Activated T-cell treated with anti-CD3 and anti-CD28 coated beads, Interleukin-2, amount 50 U/mL, for 48 hours (primary cell): Measurements from ENCODE around the gene CFI.
"Not testable (repeated sequence)": the region's sequence is repeated elsewhere in the genome, so short reads cannot be mapped to it uniquely, and the experiment has no call there.

Source experiments
- DNase-seq, 2 experiments: peaks; one replicate each; pipeline ENCODE4 v3.0.0-alpha.2; 2020

CFI gene

DNA sequence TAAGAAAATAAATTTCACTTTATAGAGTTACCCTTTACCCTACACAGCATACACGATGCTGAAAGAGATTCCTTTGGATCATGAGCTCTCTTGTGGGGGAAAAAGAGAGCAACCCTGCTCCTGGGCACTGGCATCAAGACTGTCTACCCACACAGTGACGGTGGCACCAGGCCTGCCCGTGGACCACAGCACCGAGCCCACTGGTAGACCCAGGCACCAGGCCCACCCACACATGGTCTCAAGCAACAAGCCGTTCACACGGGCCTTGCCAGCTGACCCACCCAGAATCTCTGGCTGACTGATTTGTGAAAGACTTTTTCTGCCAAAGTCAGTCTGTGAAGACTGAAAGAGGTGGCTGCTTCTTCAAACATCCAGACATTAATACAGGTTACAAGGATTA is 6.7 kb downstream of the CFI start:
- no peak for DNase-seq

DNA sequence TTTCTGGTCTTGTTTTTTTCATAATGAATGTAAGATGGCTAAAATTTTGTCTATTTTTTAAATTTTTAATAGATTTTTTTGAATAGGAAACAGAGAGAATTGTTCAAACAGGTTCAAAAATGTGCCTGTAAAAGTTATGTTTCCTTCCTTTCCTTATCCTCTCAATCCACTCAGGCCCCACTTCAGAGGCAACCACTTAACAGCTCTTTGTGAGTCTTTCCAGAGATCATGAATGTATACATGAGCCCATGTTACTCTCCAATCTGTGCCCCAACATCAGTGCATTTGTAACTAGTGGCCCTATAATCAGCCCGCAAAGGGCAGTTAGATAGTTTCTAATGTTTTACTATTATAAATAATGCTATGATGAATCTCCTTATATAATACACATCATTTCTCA is 14.0 kb downstream of the CFI start:
- no peak for DNase-seq

DNA sequence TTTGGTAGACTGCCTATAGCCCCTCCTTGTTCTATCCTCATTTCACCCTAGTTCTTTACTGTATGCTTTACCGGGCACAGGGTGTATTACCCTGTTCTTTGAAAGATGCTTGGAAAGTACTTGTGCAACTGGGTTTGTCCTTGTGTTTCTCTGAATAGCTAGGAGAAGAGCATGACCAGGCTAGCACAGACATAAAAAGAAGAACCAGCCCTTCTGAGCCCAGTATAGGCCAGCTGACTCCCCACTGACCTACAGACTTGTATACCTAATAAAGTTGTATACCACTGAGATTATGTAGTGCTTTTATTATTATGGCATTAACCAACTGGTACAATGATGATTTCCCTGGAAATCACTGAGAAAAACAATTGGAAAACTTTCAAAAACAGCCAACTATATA is 15.0 kb downstream of the CFI start:
- DNase-seq: no peak

DNA sequence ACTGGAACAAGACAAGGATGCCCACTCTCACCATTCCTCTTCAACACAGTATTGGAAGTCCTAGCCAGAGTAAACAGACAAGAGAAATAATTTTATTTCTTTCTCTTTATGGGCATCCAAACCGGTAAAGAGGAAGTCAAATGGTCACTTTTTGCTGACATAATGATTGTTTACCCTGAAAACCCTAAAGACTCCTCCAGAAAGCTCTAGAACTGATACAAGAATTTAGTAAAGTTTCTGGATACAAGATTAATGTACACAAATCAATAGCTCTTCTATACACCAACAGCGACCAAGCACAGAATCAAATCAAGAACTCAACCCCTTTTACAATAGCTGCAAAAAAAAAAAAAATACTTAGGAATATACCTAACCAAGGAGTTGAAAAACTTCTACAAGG is 19.7 kb downstream of the CFI start:
- DNase-seq: not testable (repeated sequence)

DNA sequence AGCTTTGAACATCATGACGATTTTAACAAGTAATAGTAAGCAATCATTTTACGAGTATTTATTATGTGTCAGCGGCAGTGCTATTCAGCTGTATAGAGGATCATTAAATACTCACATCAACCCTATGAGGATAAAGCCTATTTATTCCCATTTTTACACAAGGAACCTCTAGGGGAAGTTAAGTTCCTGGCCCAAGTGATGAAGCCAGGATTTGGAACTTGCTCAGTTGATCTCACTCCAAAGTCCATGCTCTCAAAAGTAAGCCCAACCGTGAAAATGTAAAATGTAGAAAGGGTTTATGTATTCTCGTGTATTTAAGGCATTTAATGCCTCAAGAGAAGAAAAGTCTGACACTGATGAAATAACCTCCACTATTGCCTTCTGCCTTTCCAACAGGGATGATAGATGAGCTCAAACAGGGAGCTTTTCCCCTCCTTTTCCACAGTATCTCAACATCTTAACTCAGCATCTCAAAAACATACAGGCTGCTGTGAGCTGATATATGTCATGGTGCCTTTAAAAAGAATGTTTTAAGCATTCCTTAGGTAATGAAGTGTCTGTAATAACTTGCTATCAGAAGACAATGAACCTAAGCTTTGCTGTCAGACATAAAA is 36.9 kb downstream of the CFI start:
- no peak for DNase-seq

DNA sequence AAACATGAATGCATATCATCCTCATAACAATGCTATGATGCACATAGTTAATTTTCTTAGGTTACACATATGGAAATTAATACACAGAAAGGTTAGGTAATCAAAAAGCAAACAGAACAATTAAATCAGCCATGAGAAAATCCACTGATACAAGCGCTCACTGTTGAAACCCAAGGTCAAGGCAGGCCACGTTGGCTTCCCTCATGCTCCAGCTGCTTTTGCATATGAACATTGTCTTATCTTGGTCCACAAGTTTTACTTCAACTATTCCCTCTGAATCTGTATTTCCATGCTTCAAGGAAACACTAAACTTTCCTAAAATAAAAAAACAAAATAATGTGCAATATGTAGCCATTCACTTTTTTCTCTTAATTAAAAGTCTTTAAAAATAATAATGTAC is 37.4 kb downstream of the CFI start:
- no peak for DNase-seq

DNA sequence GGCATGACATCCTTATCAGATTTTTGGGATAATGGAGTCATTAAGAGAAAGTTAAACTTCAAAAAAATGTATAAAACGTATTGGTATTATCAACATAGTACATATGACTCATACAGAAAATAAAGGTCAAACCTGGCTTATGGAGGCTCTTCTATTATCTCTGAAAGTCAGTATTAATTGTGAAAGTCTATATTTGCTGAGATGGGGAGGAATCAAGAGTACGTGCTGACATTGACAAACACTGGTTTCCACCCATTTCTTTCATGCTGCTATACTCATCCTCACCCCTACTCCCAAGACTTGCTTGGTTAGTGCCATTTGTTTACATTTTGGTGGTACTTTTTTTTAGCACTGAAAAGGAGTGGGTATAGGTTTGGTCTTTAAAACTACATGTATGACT is 41.1 kb downstream of the CFI start:
- DNase-seq: no peak

DNA sequence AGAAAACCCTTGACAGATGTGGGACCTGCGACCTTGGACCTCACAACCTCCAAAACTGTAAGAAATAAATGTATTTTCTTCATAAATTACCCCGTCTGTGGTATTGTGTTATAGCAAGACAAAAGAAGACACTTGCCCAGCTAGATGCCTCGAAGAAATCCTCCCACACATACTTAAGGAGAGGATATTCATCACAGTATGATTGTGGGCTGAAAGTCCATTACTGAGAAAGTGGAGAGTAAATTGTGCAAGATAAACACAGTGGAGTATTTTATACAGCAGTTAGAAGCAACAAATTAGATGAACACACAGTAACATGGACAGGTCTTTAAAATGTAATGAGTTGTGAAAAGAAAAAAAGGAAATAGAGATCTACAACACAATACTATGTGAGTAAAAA is 46.1 kb downstream of the CFI start:
- DNase-seq: no peak

DNA sequence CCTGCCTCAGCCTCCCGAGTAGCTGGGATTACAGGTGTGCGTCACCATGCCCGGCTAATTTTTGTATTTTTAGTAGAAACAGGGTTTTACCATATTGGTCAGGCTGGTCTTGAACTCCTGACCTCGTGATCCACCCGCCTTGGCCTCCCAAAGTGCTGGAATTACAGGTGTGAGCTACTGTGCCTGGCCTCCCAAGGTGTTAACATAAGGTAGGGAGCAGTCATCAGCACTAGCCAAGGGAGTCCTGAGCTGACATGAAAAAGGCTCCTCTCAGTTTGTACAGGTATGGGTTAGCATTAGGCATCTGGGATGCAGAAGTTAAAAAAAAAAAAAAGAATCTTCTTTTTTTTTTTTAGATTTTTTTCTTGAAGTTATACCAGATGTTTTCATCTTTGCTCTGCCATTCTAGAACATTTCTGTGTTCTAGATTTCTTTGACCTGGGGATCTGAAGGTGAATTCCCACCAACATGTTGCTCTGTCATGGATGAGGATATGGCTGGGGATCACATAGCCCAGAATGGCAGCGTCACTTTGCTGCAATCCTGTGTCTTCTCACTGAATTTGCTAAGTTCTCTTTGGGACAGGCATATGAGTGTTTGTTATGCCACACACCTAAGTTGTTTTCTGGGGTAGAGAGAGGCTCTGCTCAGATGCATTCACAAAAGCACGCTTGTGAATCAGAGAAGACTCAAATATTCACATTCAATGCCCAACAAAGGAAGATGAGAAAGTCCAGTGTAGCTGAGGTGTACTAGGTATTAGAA is 47.5 kb downstream of the CFI start:
- peak in 1 of 2 experiments; percentile 23 for DNase-seq

DNA sequence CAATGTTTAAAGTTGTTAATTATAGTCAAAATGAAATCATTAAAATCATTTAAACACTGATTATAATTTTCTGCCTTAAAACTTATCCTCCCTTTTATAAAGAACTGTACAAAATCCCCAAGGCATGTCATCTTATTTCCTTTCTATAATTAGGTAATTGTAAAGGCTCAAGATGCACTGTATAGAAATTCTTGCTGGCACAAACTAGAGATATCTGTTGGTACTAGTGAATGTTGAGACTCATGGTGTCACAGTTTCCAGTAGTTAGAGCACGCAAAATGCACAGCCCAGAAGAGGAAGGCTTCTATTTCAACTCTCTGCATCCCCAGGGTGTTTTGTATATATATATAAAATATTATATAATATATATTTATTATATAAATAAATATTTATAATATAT is 49.3 kb downstream of the CFI start:
- no peak for DNase-seq

DNA sequence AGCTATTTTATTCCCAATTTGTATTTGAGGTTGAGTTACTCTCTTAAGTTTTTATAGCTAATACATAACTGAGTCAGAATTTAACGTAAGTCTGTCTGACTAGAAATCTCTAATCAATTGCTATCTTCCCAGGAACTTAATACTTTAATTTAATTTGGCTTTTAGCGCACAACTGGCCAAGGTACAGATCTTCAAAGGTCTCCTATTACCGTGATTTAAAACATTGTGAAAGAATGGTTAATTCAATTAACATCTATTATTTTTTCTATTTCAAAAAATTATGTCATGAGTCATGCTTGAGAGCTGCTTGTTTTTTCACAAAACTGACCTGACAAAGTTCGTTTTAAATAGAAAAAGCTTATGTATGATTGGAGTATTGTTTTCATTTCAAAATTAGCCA is 49.9 kb downstream of the CFI start:
- no peak for DNase-seq

DNA sequence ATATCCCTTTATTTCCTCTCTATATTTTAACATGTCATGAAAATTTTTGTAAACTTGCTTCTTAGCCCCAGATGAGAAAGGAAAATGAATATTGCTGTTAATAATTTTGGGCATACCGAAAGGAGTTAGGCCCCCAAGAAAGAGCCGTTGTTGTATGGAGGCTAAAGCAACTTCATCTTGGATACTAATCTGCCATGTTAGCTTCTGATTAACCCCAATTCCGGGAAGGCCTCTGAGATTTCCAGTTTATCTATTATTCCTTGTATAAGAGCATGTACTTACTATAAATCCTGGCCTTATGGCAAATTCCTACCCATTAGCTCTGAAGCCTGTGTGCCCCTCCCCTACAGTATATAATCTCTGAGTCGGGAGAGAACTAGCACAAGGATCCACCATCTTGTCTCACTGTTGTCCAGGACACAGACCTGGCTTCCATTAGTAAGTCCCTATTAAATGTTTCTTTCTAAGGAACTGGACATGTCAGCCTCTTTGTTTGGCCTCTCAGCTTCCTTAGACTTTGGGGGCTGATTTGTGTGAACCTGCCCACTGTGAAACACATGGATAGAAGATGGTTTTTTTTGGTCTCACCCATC is 51.1 kb downstream of the CFI start:
- no peak for DNase-seq

DNA sequence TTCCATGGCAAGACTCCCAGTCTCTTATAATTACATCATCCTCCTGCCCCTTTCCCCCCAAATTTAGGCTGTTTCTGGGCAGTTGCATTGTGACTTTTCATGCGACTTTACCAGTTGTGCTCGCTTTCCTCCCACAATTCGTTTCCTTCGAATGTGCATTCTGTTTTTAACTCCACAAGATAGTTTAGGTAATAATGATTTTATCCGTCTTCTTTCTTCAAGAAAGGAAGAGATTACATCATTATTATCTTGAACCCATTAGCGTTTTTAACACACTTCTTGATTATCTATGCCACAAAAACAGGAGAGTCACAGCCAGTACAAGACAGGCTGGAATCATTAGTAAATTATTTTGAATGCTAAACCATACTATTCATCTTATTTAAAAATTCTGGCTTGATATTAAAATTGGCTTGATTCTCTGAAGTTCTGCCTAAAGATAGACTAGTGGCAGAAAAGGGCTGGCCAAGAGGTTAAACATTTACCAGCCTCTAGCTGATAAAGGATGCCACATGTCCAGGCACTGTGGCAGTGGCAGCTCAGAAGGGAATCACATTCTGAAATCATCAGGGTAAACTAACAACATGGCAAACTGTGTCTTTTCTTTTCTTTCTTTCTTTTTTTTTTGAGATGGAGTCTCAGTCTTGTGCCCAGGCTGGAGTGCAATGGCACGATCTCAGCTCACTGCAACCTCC is 52.3 kb downstream of the CFI start:
- no peak for DNase-seq

DNA sequence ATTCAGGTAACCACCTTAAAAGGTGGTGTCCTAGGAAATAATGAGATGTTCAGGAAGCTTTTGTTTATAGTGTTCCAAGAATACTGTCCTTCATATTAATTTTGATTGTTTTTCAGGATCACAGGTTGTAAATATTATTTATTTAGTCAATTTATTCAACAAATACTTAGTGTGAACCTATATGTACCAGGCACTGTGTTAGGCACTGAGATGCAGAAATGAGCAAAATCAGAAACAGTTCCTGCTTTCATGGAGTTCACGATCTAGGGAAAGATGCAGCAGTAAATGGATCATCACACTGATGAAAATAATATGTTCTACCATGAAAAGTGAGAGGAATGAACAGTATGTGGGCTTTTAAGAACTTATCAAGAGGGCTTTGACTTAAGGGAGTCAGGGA is 53.7 kb downstream of the CFI start:
- DNase-seq: no peak

DNA sequence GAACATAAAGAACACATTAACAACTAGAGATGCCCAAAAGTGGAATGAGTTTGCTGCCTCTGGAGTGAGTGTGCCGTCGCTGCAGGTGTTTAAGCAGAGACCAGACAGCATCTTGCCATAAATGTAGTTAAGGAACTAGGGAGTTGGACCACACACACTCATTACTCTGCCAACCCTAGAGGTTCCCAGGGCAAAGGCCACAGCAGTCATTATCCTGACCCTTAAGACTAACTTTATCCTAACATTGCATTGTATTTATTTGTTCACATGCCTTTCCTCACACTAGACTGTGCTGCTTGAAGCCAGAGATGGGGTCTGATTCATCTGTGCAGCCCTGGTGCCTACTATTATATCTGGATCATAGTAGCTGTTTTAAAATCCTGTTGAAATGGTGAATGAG is 55.1 kb downstream of the CFI start:
- no peak for DNase-seq

DNA sequence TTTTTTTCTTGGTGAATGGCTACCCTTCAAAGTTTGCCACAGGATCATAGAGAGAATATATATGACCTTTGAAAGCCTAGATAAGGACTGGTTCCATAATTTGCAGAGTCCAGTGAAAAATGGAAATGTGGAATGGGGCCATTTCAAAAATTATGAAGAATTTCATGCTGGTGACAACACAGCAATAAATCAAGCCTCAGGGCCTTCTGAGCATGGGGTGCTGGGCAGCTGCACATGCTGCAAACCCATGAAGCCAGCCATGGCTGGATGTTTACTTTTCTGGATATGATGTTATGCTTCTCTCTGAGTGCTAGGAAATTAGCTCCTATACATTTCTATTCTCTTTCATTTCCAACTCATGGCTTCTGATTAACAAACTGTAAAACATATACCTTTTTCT is 56.0 kb downstream of the CFI start:
- no peak for DNase-seq

DNA sequence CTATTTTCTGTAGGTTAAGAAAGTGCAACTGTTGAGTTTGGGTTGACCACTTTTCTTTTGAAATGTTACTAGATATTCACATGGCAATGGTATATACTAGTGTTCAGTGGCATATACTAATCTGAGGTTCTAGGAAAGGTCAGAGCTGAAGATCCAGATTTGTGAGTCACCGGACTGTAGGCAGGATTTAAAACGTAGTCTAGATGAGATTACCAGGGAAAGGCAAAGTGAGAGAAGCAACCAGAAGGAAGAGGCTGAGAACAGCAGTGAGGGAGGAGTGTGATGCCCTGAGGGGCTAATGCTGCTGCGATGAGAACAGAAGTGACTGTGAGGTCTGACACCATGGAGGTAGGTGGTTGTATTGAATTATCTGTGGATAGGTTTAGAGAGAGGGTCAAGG is 62.3 kb downstream of the CFI start:
- no peak for DNase-seq

DNA sequence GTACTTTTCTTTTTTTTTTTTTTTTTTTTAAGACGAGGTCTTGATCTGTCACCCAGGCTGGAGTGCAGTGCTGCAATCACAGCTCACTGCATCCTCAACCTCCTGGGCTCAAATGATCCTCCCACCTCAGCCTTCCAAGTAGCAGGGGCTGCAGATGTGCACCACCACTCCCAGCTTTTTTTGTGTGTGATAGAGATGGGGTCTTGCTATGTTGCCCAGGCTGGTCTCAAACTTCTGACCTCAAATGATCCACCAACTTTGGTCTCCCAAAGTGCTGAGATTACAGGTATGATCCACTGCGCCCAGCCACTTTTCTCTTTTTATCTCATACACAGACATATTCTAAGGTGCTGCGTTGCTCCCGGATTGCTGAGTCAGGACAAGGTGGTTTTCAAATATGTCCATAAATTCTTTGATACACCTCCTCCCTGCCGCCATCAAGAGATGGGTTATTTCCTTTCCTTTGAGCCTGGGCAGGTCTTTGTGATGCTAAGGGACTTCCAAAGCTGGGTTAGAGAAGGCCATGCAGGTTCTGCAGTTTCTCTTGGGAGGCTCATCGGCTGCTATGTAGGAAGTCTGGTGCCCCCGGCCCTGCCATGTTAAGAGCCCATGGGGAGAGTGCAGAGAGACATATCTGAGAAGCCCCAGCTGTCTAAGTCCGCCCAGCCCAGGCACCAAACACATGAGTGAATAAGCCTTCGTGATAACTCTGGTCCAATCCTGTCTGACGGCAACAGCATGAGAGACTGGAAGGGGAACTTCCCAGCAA is 63.5 kb downstream of the CFI start:
- no peak for DNase-seq

DNA sequence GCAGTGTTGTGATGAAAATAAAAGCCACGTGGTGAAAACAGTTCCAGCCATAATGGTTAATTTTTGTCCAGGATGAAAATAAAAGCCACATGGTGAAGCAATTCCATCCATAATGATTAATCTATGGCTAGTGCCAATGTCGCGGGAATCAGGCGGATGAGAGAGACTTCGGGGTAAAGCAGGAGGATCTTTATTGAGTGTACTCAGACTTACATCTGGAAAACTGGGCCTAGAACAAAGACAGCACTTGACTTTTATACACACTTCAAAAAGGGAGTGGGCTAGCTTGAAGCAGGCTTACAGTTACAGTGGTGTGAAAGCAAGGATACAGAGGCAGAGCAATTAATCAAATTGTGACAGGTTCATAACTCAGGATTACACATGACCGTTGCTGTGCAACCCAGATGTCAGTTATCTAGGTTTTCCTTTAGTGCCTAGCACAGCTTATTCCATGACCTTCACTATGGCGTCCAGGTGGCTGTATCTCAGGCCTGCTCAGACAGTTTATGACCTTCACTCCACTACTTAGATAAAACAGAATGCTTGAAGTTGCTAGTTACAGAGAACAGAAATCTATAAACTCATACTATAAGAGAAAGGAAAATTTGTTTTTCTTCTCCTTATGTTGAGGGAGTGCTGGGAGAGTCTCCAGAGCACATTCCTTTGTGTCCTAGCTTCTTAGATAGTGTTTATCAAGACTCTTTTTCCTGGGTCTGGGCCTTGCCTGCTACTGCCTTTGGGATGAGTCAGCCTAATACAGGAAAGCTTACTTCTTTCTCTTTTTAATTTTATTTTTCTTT is 66.0 kb downstream of the CFI start:
- no peak for DNase-seq

DNA sequence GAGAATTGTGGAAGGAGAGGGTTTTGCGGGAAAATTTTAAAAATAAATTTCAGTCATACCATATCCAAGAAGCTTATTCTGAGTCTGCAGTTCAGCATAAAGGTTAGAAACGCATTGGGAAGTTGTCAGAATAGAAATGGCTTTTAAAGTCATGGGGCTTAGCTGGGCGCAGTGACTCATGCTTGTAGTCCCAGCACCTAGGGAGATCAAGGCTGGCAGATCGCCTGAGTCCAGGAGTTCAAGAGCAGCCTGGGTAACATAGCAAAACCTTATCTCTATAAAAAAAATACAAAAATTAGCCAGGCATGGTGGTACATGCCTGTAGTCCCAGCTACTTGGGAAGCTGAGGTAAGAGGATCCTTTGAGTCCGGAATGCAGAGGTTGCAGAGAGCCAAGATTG is 68.1 kb downstream of the CFI start:
- no peak for DNase-seq

DNA sequence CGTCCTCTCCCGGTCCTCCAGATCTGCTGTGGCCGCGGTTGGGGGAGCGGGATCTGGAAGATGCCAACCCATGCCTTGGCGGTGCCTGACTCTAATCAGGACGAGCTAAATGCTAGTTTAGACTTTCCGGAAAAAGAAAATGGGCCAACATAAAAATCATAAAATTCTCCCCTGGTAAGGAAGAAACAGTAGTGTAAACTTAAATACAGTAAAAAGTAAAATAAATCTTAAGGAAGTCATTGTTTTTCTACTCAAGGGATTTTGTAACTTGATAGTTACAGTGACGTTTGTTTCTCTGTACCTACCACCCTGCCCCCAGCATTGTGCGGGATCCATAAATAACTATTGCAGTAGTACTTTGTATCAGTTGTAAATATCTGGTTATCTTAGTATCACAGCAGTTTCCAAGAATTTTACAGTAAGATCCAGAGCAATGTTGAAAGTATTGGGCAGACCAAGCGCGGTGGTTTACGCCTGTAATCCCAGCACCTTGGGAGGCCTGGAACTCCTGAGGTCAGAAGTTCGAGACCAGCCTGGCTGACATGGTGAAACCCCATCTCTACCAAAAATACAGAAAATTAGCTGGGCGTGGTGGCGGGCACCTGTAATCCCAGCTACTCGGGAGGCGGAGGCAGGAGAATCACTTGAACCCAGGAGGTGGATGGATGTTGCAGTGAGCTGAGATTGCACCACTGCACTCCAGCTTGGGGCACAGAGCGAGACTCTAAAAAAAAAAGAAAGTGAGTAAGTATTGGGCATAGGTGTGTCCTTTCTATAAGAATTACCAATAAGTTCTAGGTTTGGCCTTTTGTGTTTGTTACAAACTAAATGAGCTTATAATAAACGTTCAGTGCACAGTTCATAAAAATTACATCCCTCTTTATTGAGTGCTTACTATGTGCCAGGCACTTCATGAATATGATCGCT is 70.9 kb downstream of the CFI start:
- no peak for DNase-seq
